Suppressor macrophage treated with lipopolysaccharide for 1 hour (primary cell): ENCODE measurements around the gene LBX2.
"Not testable (repeated sequence)": the region's sequence is repeated elsewhere in the genome, so short reads cannot be mapped to it uniquely, and the experiment has no call there.

Experiments
- DNase-seq, 3 donors: peaks; one replicate each; pipeline ENCODE4 v3.0.0-alpha.2; 2020 to 2022

Gene LBX2

GRCh38 chr2:74481961-74482800 is 17.2 kb downstream of the LBX2 start:
- peak; percentile 62 to 68 (median 63) for DNase-seq

- DNase-seq = peak; percentile 68 to 75 (median 72)
Observed at GRCh38 chr2:74481431-74481830, 18.0 kb downstream of the LBX2 start.

GRCh38 chr2:74474899-74475298 is 24.5 kb downstream of the LBX2 start:
- DNase-seq = no peak

- no peak for DNase-seq
Observed at GRCh38 chr2:74474481-74474880, 24.9 kb downstream of the LBX2 start.

GRCh38 chr2:74472945-74473258 is 26.5 kb downstream of the LBX2 start:
- DNase-seq = no peak

- DNase-seq = peak; percentile 95 to 97 (median 96)
Observed at GRCh38 chr2:74472086-74472944, 27.1 kb downstream of the LBX2 start, which contains the start of gene MRPL53. TSS of gene MRPL53 (minus strand) at chr2:74472680. CDS start at chr2:74472660, 20 bp downstream.

GRCh38 chr2:74471332-74472065 is 27.9 kb downstream of the LBX2 start:
- DNase-seq = no peak

- not testable (repeated sequence) for DNase-seq
Observed at GRCh38 chr2:74470742-74471141, 28.7 kb downstream of the LBX2 start.

GRCh38 chr2:74464406-74464805 is 35.0 kb downstream of the LBX2 start:
- peak in 1 of 3 donors; percentile 36 for DNase-seq

- no peak for DNase-seq
Observed at GRCh38 chr2:74462786-74463105, 36.7 kb downstream of the LBX2 start.

GRCh38 chr2:74462054-74462785 is 37.2 kb downstream of the LBX2 start:
- DNase-seq = no peak

GRCh38 chr2:74461187-74462053 is 38.0 kb downstream of the LBX2 start:
- no peak for DNase-seq

- not testable (repeated sequence) for DNase-seq
Observed at GRCh38 chr2:74460187-74460586, 39.2 kb downstream of the LBX2 start.

- not testable (repeated sequence) for DNase-seq
Observed at GRCh38 chr2:74459503-74460118, 39.8 kb downstream of the LBX2 start.

GRCh38 chr2:74458938-74459363 is 40.5 kb downstream of the LBX2 start:
- DNase-seq = no peak

- peak; percentile 98 to 100 (median 99) for DNase-seq
Observed at GRCh38 chr2:74458132-74458937, 41.1 kb downstream of the LBX2 start, which contains the start of gene WBP1. TSS of gene WBP1 (plus strand) at chr2:74458438. CDS start at chr2:74458603, 165 bp downstream.

GRCh38 chr2:74457549-74458131 is 41.8 kb downstream of the LBX2 start:
- peak in 1 of 3 donors; percentile 67 for DNase-seq

GRCh38 chr2:74457129-74457548 is 42.3 kb downstream of the LBX2 start:
- DNase-seq = no peak
